ENCODE results near the gene OTUD7B. TPM values are rescaled to one million over a fixed set of nuclear protein-coding genes. Genes with fewer than 3 reads are reported as not detected.

OTUD7B gene
- total and polyA plus RNA-seq, 10 of the 15 experiments (the other 5 are each of a cell fraction or from before 2014, with no cell fraction given) = 1.7 to 24.9 (median 6.6) TPM

DNA sequence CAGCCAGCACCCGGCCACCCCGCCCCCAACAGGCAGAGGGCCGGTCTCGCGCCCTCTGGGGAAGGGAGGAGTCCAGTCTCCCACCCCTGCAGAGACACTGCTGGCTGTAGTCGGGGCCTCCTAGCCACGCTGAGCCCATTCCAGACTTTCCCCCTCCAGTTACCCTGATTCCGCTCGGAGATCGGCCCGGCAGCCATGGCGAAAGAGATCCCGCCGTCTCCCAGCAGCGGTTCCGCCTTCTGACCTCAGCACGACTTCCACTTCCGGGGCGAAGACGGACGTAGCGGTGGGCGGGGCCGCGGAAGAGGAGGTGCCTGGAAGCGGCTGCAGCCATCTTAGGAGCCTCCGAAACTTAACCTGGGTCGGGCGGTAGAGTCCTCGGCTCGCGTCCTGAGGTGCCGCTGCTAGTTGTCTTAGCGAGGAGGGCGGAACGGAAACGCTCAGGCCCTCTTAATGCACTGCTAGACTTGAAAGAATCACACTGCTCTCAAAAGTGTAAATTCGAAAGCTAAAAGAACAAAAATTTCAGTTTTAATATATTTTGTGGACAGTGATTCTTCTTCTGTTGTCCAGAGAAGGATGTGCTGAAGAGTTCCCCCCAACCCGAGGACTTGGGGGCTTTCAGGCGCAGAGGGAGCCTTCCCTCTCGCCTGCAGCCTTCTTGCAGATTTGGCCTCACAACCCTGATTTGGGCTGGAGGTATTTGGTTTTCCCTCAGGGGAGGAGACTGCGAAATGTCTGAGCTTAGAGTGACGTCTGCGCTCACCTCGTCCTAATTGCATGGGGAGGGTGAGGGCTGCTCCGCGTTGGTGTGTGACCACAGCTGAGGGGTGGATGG, 82.7 kb downstream of the OTUD7B start, which contains the start of gene SF3B4 (continued):
- TF ChIP-seq BHLHE40 (IDR thresholded peaks at IDR 0.05; ENCODE audit: borderline replicate concordance in 1 of 2, low read depth in 2 of 2, low read length in 1 of 2) (peak in 1 of 2 experiments; percentile 37; a peak in 2 of 4 replicates), BMI1 (IDR thresholded peaks at IDR 0.05; ENCODE audit: borderline replicate concordance) (no peak), POU2F2 (IDR thresholded peaks at IDR 0.05; ENCODE audit: borderline replicate concordance, low read depth, low read length) (peak; percentile 65; the same call in 2 of the 3 replicates), IKZF2 (IDR thresholded peaks at IDR 0.05) (no peak), SIX5 (IDR thresholded peaks at IDR 0.05; ENCODE audit: low read depth, low read length, severe bottlenecking) (peak; percentile 60), WRNIP1 (IDR thresholded peaks at IDR 0.05; ENCODE audit: borderline replicate concordance, low read depth, low read length) (no peak), ZZZ3 (IDR thresholded peaks at IDR 0.05; ENCODE audit: control insufficient read depth, insufficient read length, low read depth) (no peak), PML (IDR thresholded peaks at IDR 0.05; ENCODE audit: low read length) (peak; percentile 98), MXI1 (IDR thresholded peaks at IDR 0.05; ENCODE audit: low read depth, low read length) (peak; percentile 44; the same call in 1 of the 2 replicates), SMAD1 (IDR thresholded peaks at IDR 0.05; ENCODE audit: low read depth, partially characterized antibody) (peak; percentile 85), SREBF1 (IDR thresholded peaks at IDR 0.05; ENCODE audit: low read length) (peak; percentile 68; the same call in 1 of the 2 replicates), NR2C2 (IDR thresholded peaks at IDR 0.05; ENCODE audit: borderline replicate concordance, control insufficient read depth, insufficient read length, low read depth) (peak; percentile 77), TBL1XR1 (IDR thresholded peaks at IDR 0.05; ENCODE audit: low read depth, low read length) (0 out of 2 replicates have a peak, but pooled peaks have one; percentile 2), GATAD2B (conservative IDR thresholded peaks at IDR 0.05; ENCODE audit: low read depth) (peak; percentile 93), SRF (IDR thresholded peaks at IDR 0.05; ENCODE audit: low read depth in 2 of 2, low read length in 2 of 2) (0 out of 4 replicates have a peak, but pooled peaks of 1 of the 2 experiments have one; percentile 71), SP1 (IDR thresholded peaks at IDR 0.05; ENCODE audit: low read depth, low read length) (peak; percentile 70), POLR2AphosphoS5 (IDR thresholded peaks at IDR 0.05; ENCODE audit: low read length) (peak; percentile 98), CREB1 (IDR thresholded peaks at IDR 0.05; ENCODE audit: low read depth) (peak; percentile 93), STAT1 (conservative IDR thresholded peaks at IDR 0.05) (no peak; the same call in 1 of the 2 replicates), KAT2A (conservative IDR thresholded peaks at IDR 0.05; ENCODE audit: control insufficient read depth, low read depth, low read length) (no peak), SUPT20H (IDR thresholded peaks at IDR 0.05; ENCODE audit: borderline replicate concordance, control insufficient read depth, low read depth, low read length) (no peak), NR2C1 (IDR thresholded peaks at IDR 0.05) (peak; percentile 99)
- TF ChIP-seq, protein P1, sequence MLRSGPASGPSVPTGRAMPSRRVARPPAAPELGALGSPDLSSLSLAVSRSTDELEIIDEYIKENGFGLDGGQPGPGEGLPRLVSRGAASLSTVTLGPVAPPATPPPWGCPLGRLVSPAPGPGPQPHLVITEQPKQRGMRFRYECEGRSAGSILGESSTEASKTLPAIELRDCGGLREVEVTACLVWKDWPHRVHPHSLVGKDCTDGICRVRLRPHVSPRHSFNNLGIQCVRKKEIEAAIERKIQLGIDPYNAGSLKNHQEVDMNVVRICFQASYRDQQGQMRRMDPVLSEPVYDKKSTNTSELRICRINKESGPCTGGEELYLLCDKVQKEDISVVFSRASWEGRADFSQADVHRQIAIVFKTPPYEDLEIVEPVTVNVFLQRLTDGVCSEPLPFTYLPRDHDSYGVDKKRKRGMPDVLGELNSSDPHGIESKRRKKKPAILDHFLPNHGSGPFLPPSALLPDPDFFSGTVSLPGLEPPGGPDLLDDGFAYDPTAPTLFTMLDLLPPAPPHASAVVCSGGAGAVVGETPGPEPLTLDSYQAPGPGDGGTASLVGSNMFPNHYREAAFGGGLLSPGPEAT (IDR thresholded peaks at IDR 0.05; ENCODE audit: low read depth) = peak; percentile 89
- TF ChIP-seq, protein P2, sequence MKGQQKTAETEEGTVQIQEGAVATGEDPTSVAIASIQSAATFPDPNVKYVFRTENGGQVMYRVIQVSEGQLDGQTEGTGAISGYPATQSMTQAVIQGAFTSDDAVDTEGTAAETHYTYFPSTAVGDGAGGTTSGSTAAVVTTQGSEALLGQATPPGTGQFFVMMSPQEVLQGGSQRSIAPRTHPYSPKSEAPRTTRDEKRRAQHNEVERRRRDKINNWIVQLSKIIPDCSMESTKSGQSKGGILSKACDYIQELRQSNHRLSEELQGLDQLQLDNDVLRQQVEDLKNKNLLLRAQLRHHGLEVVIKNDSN (IDR thresholded peaks at IDR 0.05; ENCODE audit: borderline replicate concordance, extremely low read length, insufficient read depth, low read depth, low read length) = no peak
- TF ChIP-seq, protein P3, sequence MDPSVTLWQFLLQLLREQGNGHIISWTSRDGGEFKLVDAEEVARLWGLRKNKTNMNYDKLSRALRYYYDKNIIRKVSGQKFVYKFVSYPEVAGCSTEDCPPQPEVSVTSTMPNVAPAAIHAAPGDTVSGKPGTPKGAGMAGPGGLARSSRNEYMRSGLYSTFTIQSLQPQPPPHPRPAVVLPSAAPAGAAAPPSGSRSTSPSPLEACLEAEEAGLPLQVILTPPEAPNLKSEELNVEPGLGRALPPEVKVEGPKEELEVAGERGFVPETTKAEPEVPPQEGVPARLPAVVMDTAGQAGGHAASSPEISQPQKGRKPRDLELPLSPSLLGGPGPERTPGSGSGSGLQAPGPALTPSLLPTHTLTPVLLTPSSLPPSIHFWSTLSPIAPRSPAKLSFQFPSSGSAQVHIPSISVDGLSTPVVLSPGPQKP (IDR thresholded peaks at IDR 0.05; ENCODE audit: low read depth, low read length) = peak; percentile 78
- TF ChIP-seq, protein P4, sequence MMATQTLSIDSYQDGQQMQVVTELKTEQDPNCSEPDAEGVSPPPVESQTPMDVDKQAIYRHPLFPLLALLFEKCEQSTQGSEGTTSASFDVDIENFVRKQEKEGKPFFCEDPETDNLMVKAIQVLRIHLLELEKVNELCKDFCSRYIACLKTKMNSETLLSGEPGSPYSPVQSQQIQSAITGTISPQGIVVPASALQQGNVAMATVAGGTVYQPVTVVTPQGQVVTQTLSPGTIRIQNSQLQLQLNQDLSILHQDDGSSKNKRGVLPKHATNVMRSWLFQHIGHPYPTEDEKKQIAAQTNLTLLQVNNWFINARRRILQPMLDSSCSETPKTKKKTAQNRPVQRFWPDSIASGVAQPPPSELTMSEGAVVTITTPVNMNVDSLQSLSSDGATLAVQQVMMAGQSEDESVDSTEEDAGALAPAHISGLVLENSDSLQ (IDR thresholded peaks at IDR 0.05) = peak; percentile 77
